HepG2 (cell line): ENCODE measurements around the gene NUP85. TPM values are rescaled to one million over a fixed set of nuclear protein-coding genes. Genes with fewer than 3 reads are reported as not detected.

Source experiments
- ATF7-NPFF ChIP-seq: sonication (generic); formaldehyde crosslinking; IDR thresholded peaks from 2 replicates; pipeline ENCODE4 v1.8.1; 2023; ENCODE audit warnings: mild to moderate bottlenecking, low read depth, missing genetic modification reagents, moderate library complexity
- CC2D1A ChIP-seq: sonication (generic); formaldehyde crosslinking; IDR thresholded peaks from 2 replicates; pipeline ENCODE4 v1.8.1; 2023; ENCODE audit warnings: mild to moderate bottlenecking, missing genetic modification reagents
- CEBPZ ChIP-seq: IDR thresholded peaks from 2 replicates; pipeline ENCODE4 v1.6.1; 2012; ENCODE audit warnings: low read length, improper control_type of control experiment
- KDM1A ChIP-seq: IDR thresholded peaks from 2 replicates; pipeline ENCODE4 v1.6.1; 2016; ENCODE audit warnings: missing compliant biosample characterization
- KDM5B ChIP-seq: sonication (generic); formaldehyde crosslinking; IDR thresholded peaks from 2 replicates; pipeline ENCODE4 v1.4.0; 2020; ENCODE audit warnings: missing genetic modification reagents, mild to moderate bottlenecking, borderline replicate concordance
- MTA3 ChIP-seq: sonication (generic); formaldehyde crosslinking; IDR thresholded peaks from 2 replicates; pipeline ENCODE4 v1.4.0; 2020; ENCODE audit warnings: missing genetic modification reagents
- MXD3 ChIP-seq: IDR thresholded peaks from 2 replicates; pipeline ENCODE4 v1.6.1; 2016; ENCODE audit warnings: mild to moderate bottlenecking, missing biosample characterization, missing genetic modification reagents
- PAX8 ChIP-seq: sonication (generic); formaldehyde crosslinking; IDR thresholded peaks from 2 replicates; pipeline ENCODE4 v1.8.0; 2022; ENCODE audit warnings: mild to moderate bottlenecking, missing genetic modification reagents, borderline replicate concordance
- PHF5A ChIP-seq: IDR thresholded peaks from one replicate; pipeline ENCODE4 v1.6.1; 2018; ENCODE audit warnings: low read depth, missing genetic modification reagents; ENCODE audit not compliant: unreplicated experiment
- POLR2AphosphoS2 ChIP-seq: IDR thresholded peaks from 2 replicates; pipeline ENCODE4 v1.6.1; 2011; ENCODE audit warnings: low read depth, low read length, improper control_type of control experiment
- PTBP1 ChIP-seq: fragments of 200-400 bp; formaldehyde crosslinking; IDR thresholded peaks from 2 replicates; pipeline ENCODE4 v1.6.1; 2018; ENCODE audit warnings: low read length, low read depth; ENCODE audit not compliant: poor library complexity, severe bottlenecking
- STAG1 ChIP-seq: sonication (generic); formaldehyde crosslinking; IDR thresholded peaks from 2 replicates; pipeline ENCODE4 v1.4.0; 2020; ENCODE audit warnings: missing genetic modification reagents
- STAT6 ChIP-seq: sonication (generic); formaldehyde crosslinking; IDR thresholded peaks from 2 replicates; pipeline ENCODE4 v1.4.0; 2020; ENCODE audit warnings: missing genetic modification reagents, mild to moderate bottlenecking, borderline replicate concordance
- TGIF2 ChIP-seq: IDR thresholded peaks from 2 replicates; pipeline ENCODE4 v1.6.1; 2016; ENCODE audit warnings: control low read depth, missing compliant biosample characterization
- ZNF230 ChIP-seq: sonication (generic); formaldehyde crosslinking; IDR thresholded peaks from 2 replicates; pipeline ENCODE4 v1.4.0; 2020; ENCODE audit warnings: mild to moderate bottlenecking, missing genetic modification reagents
- ZNF234 ChIP-seq: sonication (generic); formaldehyde crosslinking; conservative IDR thresholded peaks from 2 replicates; pipeline ENCODE4 v1.5.1; 2020; ENCODE audit warnings: mild to moderate bottlenecking, missing genetic modification reagents
- ZNF329 ChIP-seq: sonication (generic); formaldehyde crosslinking; IDR thresholded peaks from 2 replicates; pipeline ENCODE4 v1.9.0; 2021; ENCODE audit warnings: low read depth, mild to moderate bottlenecking, missing genetic modification reagents
- ZNF354B ChIP-seq: sonication (generic); formaldehyde crosslinking; IDR thresholded peaks from 2 replicates; pipeline ENCODE4 v1.8.0; 2022; ENCODE audit warnings: mild to moderate bottlenecking, missing genetic modification reagents
- ZNF431 ChIP-seq: sonication (generic); formaldehyde crosslinking; IDR thresholded peaks from 2 replicates; pipeline ENCODE4 v1.9.0; 2022; ENCODE audit warnings: missing genetic modification reagents, low read depth, mild to moderate bottlenecking, borderline replicate concordance
- ZNF441 ChIP-seq: sonication (generic); formaldehyde crosslinking; IDR thresholded peaks from 2 replicates; pipeline ENCODE4 v1.7.0; 2021; ENCODE audit warnings: missing genetic modification reagents, borderline replicate concordance
- ZNF709 ChIP-seq: sonication (generic); formaldehyde crosslinking; IDR thresholded peaks from 2 replicates; pipeline ENCODE4 v1.5.0; 2020; ENCODE audit warnings: mild to moderate bottlenecking, missing genetic modification reagents
- ZNF878 ChIP-seq: sonication (generic); formaldehyde crosslinking; IDR thresholded peaks from 2 replicates; pipeline ENCODE4 v1.8.1; 2023; ENCODE audit warnings: mild to moderate bottlenecking, missing genetic modification reagents, moderate library complexity
- ZNF891 ChIP-seq: sonication (generic); formaldehyde crosslinking; IDR thresholded peaks from 2 replicates; pipeline ENCODE4 v1.5.0; 2020; ENCODE audit warnings: mild to moderate bottlenecking, missing genetic modification reagents
- ZSCAN30 ChIP-seq: sonication (generic); formaldehyde crosslinking; IDR thresholded peaks from 2 replicates; pipeline ENCODE4 v1.5.0; 2020; ENCODE audit warnings: mild to moderate bottlenecking, missing genetic modification reagents
- polyA plus RNA-seq, 8 experiments: library from polyadenylated mRNA; depleted of rRNA in 3 of 8; stranded (reverse) in 7 of 8; unstranded in 1 of 8; fragments of >200 nt; fragmentation: Illumina TruSeq in 4 of 8; extraction: Trizol in 4 of 8; gene quantifications; 2 replicates each; pipeline versions ENCODE4 v1.2.1 to v1.2.3, GENCODE V29; 2011 to 2016; ENCODE audit warnings: low read depth in 4 of 8, missing spikeins in 1 of 8, mixed read lengths in 1 of 8; ENCODE audit not compliant: insufficient read depth in 1 of 8
- total RNA-seq, 5 experiments: library from RNA; depleted of rRNA; stranded (reverse); fragments of >200 nt; fragmentation: Illumina TruSeq; extraction: Trizol; gene quantifications; 2 replicates each; pipeline ENCODE4 v1.2.3, GENCODE V29; 2016; ENCODE audit warnings: low read depth in 1 of 5

NUP85 gene
- total and polyA plus RNA-seq, 2 of the 13 experiments (the other 11 are each of a cell fraction or from before 2014, with no cell fraction given) = 89.1 to 124 TPM

DNA sequence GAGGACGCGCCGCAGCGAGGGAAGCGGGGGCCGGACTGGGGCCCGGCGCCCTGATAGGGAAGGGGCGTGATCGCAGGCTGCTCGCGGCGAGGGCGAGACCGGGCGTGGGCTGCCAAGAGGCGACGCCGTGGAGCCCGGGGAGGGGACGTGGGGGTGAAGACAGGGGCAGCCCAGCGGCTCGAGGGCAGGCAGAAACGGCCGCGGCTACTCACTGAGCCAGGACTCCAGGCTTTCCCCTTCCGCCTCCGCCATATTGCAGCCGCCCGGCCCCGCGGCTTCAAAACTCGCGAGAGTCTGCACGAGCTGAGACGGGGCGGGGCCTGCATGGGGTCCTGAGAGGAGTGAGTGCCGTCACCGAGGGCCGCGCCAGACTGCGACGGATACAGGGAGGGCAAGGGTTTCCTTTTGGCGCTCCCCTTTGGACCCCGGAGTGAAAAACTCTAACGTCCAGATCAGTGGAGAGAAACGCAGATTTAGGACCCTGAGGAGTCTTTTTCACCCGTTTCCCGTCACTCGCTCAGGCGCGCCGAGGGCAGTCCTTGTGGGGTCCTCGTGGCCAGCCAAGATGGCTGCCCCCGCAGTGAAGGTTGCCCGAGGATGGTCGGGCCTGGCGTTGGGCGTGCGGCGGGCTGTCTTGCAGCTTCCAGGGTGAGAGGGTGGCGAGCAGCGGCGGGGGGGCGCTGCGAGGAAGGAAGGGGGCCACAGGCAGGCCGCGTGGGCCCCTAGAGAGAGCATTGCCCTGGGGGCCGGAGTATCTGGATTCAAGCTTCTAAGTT is 56.0 kb downstream of the NUP85 start, which contains the start of the genes GGA3 and MRPS7 (continued):
- peak; percentile 60; the same call in 1 of the 2 replicates for TF ChIP-seq ZNF234 (CRISPR knock-in tag)
- TF ChIP-seq ZNF431 = peak; percentile 78; the same call in 1 of the 2 replicates
- TF ChIP-seq CC2D1A (CRISPR knock-in tag) = no peak
- TF ChIP-seq ZNF354B (CRISPR knock-in tag) = no peak; the same call in 1 of the 2 replicates
- no peak for TF ChIP-seq STAT6
- TF ChIP-seq ZNF230 (CRISPR knock-in tag) = peak; percentile 97; the same call in 1 of the 2 replicates
- TF ChIP-seq ATF7-NPFF (CRISPR knock-in tag) = peak; percentile 27; the same call in 1 of the 2 replicates
- no peak for TF ChIP-seq KDM1A (CRISPR knock-in tag)
- peak; percentile 46 for TF ChIP-seq PHF5A (CRISPR knock-in tag)
- peak; percentile 87 for TF ChIP-seq ZNF329 (CRISPR knock-in tag)
- peak; percentile 78; the same call in 1 of the 2 replicates for TF ChIP-seq MXD3 (CRISPR knock-in tag)
- peak; percentile 95 for TF ChIP-seq ZNF709 (CRISPR knock-in tag)
- TF ChIP-seq PTBP1 = no peak
- TF ChIP-seq MTA3 (CRISPR knock-in tag) = no peak
- TF ChIP-seq ZNF878 = peak; percentile 87
- TF ChIP-seq KDM5B (CRISPR knock-in tag) = peak; percentile 74
- TF ChIP-seq STAG1 = peak; percentile 15; the same call in 1 of the 2 replicates
- no peak for TF ChIP-seq ZSCAN30
- peak; percentile 58; the same call in 1 of the 2 replicates for TF ChIP-seq PAX8 (CRISPR knock-in tag)
- TF ChIP-seq ZNF441 = peak; percentile 68; the same call in 1 of the 2 replicates
- peak; percentile 92 for TF ChIP-seq POLR2AphosphoS2
- peak; percentile 73; the same call in 1 of the 2 replicates for TF ChIP-seq TGIF2
- peak; percentile 72; the same call in 1 of the 2 replicates for TF ChIP-seq ZNF891 (CRISPR knock-in tag)
- no peak for TF ChIP-seq CEBPZ
